GM10266 (cell line): ENCODE data around the gene POLR2J.

Experiments used
- DNase-seq: peaks from one replicate; pipeline ENCODE4 v3.0.0; 2012; ENCODE audit errors: extremely low spot score
- TF ChIP-seq, protein P1 (sequence below): IDR thresholded peaks from 2 replicates; pipeline ENCODE4 v1.5.1; 2012; ENCODE audit warnings: mild to moderate bottlenecking, low read depth; ENCODE audit not compliant: control insufficient read depth, insufficient read depth; ENCODE audit errors: missing control alignments

POLR2J gene

DNA sequence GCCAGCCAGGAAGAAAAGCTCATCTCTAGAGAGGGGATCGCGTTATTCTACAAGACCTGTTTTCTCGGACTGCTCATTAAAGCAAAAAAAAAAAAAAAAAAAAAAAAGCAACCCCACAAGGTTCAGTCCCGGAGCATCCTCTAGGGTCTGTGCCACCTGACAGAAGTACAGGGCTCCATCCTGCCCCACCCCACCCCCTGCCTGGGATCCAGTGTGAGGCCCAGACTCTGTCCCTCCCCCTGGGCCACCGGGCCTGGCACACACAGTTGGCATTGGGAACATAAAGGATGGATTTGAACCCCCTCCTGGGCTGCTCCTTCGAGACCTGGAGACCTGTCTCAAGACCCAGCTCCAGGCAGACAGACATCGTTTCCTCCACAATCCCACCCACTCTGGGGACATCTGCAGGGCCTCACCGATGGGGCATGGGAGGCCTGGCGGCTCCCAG, 44.7 kb downstream of the POLR2J start:
- TF ChIP-seq, protein P1, sequence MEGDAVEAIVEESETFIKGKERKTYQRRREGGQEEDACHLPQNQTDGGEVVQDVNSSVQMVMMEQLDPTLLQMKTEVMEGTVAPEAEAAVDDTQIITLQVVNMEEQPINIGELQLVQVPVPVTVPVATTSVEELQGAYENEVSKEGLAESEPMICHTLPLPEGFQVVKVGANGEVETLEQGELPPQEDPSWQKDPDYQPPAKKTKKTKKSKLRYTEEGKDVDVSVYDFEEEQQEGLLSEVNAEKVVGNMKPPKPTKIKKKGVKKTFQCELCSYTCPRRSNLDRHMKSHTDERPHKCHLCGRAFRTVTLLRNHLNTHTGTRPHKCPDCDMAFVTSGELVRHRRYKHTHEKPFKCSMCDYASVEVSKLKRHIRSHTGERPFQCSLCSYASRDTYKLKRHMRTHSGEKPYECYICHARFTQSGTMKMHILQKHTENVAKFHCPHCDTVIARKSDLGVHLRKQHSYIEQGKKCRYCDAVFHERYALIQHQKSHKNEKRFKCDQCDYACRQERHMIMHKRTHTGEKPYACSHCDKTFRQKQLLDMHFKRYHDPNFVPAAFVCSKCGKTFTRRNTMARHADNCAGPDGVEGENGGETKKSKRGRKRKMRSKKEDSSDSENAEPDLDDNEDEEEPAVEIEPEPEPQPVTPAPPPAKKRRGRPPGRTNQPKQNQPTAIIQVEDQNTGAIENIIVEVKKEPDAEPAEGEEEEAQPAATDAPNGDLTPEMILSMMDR = no peak

DNA sequence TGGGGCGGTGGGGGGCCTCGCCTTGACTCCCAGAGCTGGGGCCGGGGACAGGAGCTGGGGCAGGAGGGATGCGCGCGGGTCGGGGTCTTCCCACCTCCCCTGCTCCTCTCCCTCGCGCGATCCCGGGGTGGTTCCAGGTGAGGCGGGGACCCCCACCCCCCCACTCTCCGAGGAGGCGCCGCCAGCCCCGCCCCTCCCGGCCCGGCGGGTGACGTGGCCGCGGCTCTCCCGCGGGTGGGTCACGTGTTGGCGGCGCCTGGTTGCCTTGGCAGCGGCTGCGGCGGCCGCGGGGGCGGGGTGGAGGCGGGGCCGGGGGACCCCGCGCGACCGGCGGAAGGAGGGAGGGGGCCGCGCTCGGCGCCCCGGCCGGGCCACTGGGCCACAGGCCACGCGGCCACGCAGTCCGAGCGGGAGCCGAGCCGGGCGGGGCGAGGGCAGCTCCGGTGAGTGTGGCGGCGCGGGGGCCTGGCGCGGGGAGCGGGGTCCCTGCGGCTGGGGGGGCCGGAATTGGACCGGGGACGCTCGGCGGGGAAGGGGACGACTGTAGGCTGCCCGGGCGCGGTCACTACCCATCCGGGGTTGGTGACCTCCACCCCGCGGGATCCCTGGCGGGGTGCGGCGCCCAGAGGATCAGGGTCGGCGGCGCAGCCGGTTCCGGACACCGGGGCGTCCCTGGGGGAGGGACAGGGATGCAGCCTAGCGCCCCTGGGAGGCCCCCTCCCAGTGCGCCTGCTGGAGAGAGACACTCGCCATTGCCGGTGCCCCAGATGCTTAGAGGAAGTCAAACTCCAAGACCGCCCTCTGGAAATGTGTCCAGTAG, 45.3 kb downstream of the POLR2J start, which contains the start of gene ORAI2:
Gene ORAI2, plus strand, starts transcription at position 357 of the 820 bp plus-strand sequence. CDS start 5,382 bp downstream, outside the sequence.
- TF ChIP-seq, protein P1 = no peak
- DNase-seq = peak; percentile 93

More for the DNA sequence above, 44.7 kb downstream of the POLR2J start:
- DNase-seq = no peak

DNA sequence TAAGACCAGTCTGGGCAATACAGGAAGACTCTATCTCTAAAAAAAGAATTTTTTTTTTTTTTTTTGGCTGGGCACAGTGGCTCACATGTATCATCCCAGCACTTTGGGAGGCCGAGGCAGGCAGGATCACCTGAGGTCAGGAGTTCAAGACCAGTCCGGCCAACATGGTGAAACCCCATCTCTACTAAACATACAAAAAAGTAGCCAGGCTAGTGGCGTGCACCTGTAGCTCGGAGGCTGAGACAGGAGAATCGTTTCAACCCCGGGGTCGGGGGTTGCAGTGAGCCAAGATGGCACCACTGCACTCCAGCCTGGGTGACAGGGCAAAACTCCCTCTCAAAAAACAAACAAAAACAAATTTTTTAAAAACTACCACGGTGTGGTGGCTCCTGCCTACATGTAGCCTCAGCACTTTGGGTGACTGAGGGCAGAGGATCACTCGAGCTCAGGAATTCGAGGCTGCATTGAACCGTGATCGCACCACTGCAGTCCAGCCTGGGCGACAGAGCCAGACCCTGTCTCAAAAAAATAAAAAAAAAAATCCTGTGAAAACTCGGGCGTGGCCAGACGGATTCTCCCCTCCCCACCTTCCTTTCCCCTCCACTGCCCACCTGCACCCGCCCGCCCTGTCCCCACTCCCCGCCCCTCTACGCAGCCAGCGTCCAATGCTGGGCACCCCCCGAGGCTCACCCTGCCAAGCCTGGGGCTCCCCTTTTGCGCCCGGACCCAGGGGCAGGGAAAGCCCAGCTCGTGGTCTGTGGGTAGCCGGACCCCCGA, 46.1 kb downstream of the POLR2J start:
- TF ChIP-seq, protein P1 = no peak
- peak; percentile 54 for DNase-seq

DNA sequence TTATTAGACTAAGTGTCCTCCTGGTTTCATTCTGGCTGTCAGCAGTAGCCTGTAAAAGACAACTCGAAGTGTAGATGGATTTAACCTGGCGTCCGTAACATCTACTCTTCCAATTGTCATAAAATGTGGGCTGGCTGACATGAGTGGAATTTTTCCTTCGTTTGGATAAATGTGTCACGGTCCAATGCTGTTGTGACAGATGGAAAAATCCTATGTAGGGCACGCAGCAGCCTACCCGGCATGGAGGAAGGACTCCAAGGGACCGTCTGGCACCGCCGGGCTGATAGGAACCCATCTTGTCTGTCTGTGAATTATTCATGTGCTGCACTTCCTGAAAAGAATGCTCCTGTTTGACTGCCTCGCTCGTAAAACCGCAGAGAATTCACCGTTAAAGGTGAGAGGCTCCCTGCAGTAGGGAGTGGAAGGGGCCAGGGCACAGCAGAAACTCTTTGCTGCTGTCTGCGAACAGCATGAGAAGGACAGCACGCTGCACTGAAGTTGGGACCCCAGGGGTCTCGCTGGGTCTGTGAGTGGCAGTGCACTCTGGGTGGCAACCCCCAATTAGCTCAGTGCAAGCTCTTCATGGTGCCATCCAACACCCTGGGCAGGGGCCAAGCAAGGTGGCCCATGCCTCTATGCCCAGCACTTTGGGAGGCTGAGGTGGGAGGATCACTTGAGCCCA, 47.0 kb downstream of the POLR2J start:
- peak; percentile 59 for DNase-seq
- TF ChIP-seq, protein P1 = no peak

DNA sequence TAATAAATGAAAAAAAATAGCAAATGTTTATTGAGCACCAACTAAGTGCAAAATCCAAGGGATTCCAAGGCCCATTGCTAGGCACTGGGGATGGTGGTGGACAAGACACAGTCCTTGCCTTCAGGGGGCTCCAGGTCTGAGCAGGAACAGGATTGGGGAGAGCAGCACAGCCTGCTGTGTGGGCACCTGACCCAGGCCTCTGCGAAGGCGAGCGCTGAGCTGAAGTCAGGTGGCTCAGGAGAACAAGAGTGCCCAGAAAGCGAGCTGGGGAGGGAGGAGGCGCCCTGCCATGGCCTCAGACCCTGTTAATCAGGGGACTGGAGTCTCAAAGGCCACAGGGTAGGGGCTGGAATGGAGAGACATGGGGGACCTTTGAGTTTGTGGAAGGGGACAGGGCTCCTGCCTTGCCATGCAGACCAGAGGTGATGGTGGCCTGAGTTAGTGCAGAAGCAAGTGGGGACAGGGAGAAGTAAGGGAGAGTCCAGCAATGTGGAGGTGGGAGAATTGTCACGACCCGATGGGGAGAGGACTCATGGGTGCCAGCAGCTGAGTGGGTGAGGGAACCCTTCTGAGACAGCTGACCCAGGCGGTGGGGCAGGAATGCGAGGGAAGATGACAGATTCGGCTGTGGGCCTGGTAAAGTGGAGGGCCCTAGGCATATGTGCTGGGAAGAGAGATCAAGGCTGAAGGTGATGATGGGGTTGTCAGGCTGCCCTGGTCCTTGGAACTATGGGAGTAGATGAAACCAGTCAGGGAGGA, 49.4 kb downstream of the POLR2J start:
- TF ChIP-seq, protein P1 = no peak
- no peak for DNase-seq

DNA sequence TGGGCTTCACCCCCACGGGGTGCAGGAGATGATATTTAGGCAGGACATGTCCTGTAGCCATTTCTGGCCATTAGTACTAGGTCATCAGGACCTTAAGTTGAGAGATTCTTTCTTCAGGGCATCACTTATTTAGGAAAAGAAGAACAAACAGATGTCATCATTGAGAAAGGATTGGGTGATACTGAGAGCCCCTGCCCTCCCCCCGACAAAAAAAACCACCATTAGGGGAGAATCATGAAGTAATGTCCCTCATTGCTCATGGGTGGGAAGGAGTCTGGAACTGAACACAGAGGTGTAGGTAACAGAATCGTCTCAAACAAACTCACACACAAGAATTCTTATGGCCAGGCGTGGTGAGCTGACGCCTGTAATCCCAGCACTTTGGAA, 51.7 kb downstream of the POLR2J start:
- TF ChIP-seq, protein P1 = no peak

More for the DNA sequence above, 51.7 kb downstream of the POLR2J start:
- DNase-seq = no peak
